Smooth muscle cell of the pulmonary artery (primary cell): ENCODE results near the gene CYTH1. TPM values are rescaled to one million over a fixed set of nuclear protein-coding genes. Genes with fewer than 3 reads are reported as not detected.

Source experiments
- total RNA-seq: library from RNA; depleted of rRNA; stranded (reverse); fragments of >200 nt; gene quantifications from 2 replicates; pipeline ENCODE4 v1.2.3, GENCODE V29; 2014

Gene CYTH1
- total RNA-seq = 6.7 and 9.8 TPM in 2 replicates

DNA sequence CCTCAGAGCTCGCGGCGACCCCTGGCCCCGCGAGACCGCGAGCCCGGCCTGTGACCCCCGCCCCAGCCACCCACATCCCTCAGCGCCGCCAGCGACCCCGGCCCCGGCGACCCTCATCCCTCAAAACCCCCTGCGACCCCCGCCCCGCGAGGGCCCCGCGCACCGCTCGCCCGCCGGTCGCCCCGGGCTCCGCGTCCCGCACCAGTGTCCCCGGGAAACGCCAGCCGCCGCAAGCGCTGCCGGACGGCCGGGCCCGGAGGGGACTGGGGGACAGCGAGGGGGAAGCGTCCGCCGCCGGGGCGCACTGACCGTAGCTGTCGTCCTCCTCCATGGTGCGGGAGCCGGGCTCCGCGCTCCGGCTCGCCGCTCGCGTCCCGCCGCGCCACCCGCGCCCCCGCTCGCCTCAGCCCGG, at the start of gene CYTH1:
Gene CYTH1 (minus strand): TSS at position 381 of the 412 bp plus-strand sequence. CDS start 50 bp downstream, at position 331.

Other genes with a start within 250 kb of the CYTH1 start
- gene DNAH17, start 204.9 kb downstream of the CYTH1 start, total RNA-seq = not detected in 2 replicates
- 28.8 and 45.3 TPM in 2 replicates for gene USP36, start 58.5 kb upstream of the CYTH1 start, total RNA-seq
- gene CEP295NL, start 120.9 kb upstream of the CYTH1 start, total RNA-seq = 2.2 and 3.1 TPM in 2 replicates
- gene TIMP2, start 143.1 kb upstream of the CYTH1 start, total RNA-seq = 212 and 283 TPM in 2 replicates
- gene LGALS3BP, start 197.7 kb upstream of the CYTH1 start, total RNA-seq = 563 and 861 TPM in 2 replicates
- gene CANT1, start 227.5 kb upstream of the CYTH1 start, total RNA-seq = 74.3 and 74.7 TPM in 2 replicates
- 84.0 and 195 TPM in 2 replicates for gene C1QTNF1, start 241.9 kb upstream of the CYTH1 start, total RNA-seq